Stimulated activated CD8-positive, alpha-beta memory T cell treated with anti-CD3 and anti-CD28 coated beads, Interleukin-15, amount 100 ng/mL, for 1 hour (primary cell): ENCODE data around the gene CCDC187.

Source experiments
- DNase-seq: peaks from one replicate; pipeline ENCODE4 v3.0.0-alpha.2; 2020; ENCODE audit warnings: low read depth

The CCDC187 gene

DNA sequence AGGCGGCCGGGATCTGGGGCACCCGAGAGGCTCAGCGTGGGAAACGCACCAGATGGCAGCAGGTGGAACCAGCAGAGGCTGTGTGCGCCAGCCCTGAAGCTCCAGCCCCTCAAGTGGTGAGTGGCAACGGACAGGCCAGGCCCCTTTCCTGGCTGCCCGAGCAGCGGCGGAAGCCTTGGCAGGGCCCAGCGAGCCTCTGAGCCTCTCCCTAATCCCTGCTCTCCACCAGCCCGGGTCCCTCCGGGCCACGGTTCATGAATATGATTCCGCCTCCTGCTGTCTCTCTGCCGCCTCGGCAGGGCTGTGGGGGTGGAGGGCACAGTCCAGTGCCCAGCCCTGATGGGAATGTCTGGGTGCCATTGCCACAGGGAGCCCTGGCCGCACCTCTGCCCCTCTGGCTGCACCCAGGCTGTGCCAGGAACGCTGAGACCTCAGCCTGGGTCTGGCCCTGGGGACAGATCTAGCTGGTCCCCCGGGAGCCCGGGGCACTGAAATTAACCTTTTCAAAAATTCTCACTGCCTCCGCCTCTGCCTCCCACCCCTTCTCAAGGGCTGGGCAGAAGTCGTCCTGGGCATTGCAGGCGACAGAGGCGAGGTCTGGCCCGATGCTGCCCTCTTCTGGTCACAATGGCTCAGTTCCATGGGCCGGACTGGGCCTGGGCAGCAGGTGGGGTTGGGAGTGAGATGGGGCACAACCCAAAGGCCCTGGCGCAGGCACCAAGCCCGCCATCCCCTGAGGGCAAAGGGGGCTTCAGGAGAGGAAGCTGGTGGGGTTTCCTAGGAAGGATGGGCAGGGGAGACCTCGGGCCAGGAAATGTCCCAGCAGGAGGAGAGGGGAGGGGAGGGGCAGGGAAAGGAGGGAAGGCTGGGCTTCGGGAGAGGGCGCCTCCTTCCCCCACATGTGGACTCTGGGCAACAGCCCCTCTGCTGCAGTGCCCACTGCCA lies 20.3 kb downstream of the CCDC187 start:
- DNase-seq, result peak; percentile 52

DNA sequence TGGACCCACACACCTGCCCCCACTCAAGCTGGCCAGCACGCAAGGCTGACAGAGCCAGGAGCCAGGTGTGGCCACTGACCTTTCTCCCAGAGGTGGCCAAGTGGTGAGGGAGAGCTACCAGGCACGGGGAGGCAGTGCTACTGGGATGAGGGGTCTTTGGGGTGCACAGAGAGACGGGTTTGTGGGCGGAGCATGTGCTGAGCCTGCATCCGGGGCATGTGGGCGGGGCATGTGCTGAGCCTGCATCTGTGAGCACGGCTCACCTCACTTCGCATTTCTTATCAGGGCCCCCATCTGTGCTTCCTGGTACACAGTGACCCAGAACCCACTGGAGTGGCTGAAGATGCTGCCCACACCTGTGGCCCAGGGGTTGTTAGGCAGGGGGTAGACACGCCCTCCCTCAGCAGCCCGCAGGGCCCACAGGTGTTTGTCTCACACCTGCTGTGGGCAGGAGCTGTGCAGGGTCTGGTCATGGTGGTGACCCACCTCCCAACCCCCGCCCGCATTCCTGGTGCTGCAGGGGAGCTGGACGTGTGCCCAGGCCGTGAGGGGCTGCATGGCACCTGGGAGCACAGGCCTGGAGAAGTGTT lies 21.5 kb downstream of the CCDC187 start:
- no peak for DNase-seq

DNA sequence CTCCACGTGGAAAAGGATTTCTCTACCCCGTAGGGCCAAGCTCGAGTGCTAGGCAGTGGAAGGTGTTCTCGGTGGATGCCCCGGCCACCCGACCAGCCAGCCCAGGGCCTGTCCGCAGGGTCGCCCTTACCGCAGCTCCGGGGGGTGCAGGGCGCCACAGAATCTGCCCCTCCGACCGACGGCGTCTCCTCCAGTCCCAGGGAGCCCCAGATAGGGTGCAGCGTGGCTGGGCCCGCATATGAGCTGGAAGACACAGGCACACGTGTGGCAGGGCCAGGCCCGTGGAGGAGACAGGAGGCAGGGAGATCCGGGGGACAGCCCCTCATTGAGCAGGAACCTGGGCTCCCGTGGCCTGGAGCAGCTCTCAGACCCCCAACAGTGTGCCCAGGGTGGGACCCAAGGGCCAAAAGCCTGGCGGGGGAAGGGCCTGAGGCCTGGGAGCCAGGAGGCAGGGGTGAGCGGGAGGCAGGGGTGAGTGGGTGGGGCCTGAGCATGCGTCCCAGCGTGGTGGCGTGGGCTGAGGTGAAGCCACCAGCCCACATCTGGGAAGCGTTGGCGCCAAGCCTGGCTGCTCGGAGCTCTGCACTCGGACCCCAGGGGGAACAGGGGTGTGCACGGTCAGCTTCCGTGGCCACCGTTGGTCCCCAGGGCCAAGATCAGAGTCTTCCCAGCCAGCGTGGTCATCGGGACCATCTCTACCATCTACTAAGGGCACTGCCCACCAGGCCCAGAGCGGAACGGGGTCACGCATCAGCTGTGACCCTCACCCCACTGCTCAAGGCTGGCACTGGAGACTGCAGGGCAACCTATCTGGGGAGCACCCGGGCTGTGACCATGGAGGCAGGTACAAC lies 22.2 kb downstream of the CCDC187 start:
- DNase-seq, result no peak

DNA sequence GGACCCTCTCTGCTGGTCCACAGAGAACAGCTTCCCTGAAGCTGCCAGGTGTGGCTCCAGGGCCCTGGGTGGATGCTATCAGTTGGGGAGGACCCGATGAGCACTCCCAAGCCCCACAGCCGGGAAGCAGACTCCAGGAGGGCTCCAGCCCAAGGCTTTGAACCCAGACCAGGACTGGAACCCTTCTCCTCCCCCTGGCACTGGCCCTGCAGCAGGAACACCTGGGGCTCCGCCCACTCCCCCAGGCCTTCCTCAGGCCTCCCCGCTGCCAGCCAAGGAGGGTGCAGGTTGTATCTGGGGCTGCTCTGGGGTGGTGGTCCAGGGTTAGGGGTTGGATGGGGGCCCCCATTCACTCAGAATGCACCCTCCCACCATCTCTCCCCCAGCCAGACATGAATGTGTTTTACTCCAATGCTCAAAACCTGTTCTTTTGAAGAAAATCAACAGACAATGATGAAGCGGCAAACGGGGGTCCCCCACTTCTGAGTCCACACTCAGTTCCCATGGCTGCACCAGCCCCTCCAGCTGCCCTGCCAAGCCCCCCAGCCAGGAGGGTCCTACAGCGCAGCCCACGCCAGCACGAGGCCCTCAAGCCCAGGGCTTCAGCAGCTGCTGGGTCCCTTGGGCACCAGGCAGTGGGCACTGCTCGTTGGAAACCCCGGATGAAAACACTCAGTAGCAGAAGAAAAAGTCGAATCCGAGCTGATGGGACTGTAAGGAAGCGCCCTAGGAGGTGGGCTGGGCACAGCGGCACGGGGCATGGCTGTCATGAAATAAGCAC lies 23.2 kb downstream of the CCDC187 start:
- no peak for DNase-seq

DNA sequence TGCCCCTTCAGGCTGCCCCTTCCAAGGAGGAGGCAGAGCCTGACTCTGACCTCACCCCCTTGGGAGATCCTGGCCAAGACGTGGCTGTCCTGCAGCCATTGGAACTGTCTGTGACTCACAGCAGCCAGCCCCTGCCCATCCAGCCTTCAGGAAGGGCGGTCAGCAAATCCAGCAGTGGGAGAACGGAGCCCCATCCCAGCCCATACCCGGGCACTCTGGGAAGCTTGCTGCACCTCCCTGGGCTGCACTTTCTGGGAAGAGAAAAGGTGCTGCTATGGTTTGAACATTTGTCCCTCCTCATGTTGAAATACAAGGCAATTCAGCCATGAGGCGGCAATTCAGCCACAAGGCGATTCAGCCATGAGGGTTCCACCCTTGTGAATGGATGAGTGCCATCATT lies 24.4 kb downstream of the CCDC187 start:
- no peak for DNase-seq

DNA sequence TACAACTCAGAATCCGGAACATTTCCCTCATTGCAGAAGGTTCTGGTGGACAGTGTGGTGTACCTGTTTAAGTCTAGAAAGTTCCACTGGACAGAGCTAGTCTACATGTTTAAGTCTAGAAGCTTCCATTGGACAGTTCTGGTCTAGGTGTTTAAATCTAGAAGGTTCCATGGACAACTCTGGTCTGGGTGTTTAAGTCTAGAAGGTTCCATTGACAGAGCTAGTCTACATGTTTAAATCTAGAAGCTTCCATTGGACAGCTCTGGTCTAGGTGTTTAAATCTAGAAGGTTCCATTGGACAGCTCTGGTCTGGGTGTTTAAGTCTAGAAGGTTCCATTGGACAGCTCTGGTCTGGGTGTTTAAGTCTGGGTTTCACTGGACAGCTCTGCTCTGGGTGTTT lies 25.0 kb downstream of the CCDC187 start:
- no peak for DNase-seq

DNA sequence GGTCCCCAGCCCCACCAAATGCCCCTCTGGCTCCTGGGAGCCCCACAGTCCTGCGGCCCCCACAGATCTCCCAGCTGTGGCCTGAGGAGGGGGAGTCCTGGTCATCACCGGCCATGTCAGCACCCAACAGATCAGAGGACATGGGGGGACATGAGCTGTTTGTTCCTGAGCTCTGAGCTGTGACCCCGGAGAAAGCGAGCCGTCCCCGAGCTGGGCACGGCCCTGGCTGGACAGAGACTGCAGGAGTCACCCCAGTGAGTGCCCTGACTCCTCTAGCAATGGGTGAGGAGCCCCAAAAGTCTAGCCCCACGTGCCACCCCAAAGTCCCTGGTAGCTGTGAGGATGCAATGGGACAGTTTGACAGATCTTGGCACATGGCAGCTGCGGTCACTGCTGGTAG lies 25.7 kb downstream of the CCDC187 start:
- DNase-seq, result no peak

DNA sequence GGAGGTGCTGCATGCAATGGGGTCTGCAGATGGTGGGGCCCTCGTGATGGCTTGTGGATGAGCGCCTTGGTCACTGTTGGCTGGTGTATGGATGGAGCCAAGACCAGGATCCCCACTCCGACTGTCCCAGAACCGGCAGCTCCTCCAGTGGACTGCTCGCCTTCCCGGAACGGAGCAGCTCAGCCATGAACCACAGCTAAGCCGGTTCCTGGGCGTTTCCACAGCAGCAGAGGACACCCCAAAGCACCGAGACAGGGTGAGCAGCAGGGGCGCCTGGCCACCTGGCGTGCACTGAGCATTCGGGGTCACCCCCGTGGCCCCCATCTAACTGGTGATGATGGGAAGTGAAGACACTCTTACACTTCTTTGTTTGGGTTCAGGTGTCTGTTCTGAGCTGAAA lies 26.1 kb downstream of the CCDC187 start:
- DNase-seq, result no peak

DNA sequence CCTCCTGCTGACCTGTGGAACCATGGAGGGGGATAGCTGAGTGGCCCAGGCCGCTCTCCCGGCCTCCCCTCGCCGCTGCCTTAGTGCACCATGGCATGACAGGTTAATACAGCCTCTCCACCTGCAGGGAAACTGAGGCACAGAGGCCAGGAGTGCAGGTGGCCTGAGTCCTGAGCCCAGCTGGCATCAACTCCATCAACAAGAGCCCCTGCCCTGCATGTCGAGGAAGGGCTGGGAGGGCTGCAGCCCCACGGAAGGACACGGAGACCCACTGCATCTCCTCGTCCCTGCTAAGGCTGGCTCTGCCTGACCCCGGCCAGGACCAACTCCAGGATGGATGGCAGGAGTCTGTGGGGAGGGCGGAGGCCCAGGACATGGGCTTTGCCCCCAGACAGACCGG lies 27.2 kb downstream of the CCDC187 start:
- no peak for DNase-seq

DNA sequence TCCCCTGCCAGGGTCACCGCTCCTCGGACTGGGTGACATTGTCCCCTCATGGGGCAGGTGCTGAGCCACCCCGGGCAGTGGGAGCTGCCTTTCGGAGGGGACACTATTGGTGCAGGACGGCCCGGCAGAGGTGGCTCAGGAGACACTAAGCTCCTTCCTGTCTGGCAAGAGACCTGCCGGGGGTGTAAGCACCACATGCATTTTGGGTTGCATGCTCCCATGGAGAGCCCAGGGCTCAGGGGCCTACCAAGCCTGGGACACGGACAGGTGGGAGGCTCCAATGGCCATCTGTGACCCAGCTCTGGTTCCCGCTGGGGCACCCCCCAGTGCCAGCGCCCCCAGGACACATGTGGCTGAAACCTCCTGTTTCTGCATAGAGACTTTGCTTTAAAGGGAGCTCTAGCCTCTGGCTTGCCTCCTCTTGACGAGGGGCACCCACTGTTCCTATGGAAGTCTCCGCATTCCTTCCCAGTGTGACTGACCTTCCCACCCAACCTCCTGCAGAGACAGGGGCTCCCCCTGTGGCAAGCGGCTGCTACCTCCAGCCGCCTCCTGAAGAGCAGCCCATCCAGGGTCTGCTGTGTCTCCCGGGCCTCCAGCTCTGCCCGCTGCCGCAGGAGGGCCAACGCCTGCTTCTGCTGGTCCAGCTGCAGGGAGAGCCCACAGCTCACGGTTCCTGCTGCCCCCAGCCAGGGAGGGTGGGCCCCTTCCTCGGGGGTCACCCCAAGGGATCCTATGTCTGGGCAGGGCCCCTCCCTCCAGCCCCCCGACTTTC lies 28.1 kb downstream of the CCDC187 start:
- DNase-seq, result no peak

DNA sequence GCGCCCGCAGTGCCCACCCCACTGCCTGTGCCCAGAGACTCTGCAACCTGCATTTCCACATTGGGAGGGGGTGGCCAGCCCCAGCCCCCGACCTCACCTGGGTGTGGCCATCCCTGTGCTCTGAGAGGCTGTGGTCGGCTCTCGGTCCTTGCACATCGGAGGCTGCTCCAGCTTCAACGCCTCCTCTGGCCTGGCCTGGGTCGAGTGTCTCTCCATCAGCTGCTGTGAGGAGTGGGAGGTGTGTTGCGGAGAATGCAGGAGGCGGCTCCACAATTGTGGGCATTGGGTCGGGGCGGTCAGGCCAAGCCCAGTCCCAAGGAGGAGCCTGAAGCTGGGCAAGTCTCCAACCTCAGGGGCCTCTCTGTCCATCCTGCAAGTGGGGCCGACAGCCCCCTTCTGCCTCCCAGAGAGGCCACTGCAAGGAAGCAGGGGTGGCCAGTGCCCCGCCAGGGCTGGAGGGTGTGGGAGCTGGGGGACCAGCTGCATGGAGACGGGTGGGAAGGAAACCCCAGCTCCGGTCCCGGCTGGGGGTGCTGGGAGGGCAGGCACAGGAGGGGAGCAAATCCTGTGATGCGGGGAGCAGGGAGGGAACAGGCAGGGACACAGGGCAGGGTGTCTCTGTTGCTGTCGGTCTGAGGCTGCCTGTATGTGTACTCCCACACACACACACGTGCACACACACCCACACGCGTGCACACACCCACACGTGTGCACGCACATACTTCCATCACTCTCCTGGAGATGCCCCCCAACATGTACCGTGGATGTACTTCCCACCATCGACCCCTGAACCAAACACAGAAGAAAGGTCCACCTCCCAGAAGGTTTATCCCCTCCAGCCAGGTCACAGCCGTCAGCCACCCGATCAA lies 28.9 kb downstream of the CCDC187 start:
- no peak for DNase-seq

DNA sequence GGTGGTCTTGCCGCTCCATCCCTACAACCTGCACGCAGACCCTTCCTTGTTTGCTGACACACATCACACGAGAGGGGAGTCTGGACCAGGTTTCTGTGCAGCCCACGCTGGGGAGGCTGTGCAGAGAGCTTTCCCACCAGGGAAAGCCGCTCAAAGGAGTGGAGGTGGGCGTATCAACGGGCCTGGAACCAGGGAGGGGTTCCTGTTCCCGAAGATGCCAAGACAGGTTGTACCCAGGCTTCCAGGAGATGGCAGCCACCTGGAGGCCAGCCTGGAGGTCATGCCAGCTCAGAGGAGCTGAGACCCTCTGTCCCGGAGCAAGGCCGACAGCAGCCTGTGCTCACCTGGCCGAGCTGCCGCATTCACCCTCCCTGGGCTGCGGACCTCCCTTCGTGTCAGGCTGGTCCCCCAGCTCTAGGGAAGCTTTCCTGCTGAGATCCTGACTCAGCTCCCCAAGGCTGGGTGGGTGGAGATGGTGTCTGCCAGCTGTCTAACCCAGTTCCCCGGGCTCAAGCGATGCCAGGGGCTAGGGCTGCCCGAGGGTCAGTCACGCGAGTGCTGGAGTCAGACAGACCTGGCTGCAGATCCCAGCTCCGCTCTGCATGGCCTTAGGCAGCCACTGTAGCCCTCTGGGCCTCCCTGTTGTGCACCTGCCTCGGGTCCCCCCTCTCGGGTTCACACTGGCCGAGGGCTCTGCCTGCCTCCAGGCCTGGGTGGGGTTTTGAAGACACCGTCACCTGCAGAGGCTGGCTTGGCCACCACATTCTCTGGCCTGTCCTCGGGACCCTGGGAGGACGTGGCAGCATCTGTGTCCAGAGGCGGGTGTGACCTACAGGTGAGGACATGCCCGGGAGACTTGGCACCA lies 29.7 kb downstream of the CCDC187 start:
- no peak for DNase-seq

DNA sequence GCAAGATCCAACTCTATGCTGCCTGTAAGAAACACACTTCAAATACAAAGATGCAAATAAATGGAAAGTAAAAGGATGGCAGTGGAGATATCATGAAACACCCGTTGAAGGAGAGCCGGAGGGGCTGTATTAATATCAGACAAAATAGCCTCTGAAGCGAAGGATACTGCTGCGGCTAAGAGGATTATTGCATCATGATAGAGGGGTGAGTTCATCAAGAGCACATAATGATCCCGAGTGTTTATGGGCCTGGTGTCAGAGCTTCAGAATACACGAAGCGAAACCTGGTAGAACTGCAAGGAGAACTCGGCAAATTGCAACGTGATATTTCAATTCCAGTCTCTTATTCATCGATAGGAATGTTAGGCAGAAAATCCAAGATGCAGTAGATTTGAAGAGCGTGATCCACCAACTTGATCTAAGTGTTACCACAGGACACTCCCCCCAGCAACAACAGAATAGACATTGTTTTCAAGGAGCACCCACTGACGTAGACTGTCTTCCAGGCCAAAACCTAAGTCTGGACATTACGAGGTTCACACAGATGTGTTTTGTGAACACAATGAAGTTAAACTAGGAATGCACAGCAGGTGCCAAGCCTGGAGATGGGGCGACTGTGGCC lies 30.5 kb downstream of the CCDC187 start:
- no peak for DNase-seq

DNA sequence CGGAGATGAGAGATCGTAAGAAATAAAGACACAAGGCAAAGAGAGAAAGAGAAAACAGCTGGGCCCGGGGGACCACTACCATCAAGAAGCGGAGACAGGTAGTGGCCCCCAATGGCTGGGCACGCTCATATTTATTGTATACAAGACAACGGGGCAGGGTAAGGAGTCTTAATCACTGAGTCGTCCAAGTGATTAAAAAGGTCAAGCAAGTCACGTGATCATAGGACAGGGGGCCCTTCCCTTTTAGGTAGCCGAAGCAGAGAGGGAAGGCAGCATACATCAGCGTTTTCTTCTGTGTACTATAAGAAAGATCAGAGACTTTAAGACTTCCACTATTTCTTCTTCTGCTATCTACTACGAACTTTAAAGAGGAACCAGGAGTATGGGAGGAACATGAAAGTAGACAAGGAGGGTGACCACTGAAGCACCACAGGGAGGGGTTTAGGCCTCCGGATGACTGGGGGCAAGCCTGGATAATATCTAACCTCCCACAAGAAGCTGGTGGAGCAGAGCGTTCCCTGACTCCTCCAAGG lies 33.7 kb downstream of the CCDC187 start:
- no peak for DNase-seq

DNA sequence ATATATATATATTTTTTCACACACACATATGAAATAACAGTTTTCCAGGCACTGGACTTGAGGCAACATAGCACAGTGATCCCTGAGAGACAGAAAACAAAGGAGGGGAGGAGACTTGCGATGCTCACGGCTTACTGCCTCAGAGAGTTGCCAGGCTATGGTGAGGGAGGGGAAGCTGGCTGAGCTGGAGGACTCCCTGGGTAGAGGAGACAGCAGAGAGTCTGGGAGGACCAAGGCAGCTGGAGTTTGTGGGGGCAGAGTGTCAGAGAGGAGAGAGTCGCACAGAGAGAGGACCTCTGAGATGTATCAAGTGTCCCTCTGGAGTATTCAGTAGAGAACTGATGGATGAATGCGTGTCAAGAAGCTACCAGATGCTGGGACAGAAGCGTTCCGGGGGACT lies 35.2 kb downstream of the CCDC187 start:
- DNase-seq, result no peak

DNA sequence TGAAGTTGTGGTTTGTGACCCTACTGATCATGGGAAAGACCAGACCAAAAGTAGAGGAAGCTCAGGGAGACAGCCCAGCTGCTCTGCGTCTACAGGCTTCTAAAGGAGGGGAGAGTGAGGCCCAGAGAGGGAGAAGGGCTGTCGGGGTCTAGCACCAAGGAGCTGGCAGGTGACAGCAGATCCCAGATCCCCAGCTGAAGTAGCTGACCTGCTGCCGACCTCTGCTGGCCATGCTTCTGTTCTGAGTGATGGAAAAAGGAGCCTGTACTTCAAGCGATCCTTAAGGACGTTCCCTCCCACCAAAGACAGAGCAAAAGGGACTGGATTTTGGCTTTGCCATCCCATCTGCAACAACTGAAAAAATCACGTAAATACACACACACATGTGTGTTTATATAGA lies 35.6 kb downstream of the CCDC187 start:
- no peak for DNase-seq

DNA sequence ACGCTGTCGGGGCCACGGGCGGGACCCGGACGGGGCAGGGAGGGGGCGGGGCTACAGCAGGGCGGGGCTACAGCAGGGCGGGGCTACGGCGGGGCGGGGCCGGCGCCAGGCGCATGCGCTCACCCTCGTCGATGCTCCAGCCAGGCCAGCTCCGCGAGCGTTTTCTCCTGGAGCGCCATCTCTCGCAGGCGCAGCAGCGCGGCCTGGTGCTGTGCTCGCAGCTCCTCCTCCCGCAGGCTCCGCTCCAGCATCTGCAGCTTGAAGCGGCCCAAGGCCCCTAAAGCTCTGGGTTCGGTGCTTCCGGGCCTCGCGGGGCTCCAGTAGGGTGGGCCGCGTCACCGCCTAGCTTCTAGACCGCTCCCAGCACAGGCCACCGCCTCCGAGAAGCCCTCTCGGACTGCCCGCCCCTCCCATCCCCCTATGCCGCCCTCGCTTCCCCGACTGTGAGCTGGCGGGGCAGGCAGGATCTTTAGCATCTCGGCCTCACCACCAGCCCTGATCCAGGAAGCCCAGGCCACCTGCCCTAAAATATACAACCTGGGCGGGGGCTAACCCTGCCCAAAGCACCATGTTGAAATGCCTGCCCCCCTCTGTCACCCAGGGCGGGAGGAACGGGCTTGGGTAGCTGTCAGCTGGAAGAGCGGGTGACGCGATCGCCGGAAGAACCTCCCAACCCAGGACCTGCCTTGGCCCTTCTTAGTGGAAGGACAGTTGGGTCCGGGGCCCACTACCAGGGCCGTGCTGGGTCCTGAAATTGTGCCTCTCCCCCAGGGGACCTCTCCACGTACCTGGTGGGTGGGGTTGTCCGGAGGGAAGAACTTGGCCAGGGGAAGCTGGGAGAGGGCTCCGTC lies 36.4 kb downstream of the CCDC187 start:
- peak; percentile 67 for DNase-seq
